H54 (cell line): ENCODE data around the gene PGM3.

ENCODE experiments used
- DNase-seq: peaks from one replicate; pipeline ENCODE4 v3.0.0; 2011; ENCODE audit warnings: low spot score, mixed read lengths; ENCODE audit not compliant: insufficient read length
- FAIRE-seq: peaks from 3 replicates; lab custom pipeline; 2011; peaks lifted over from hg19 to GRCh38; lab: Jason Lieb, UNC
- POLR2A ChIP-seq: IDR thresholded peaks from 2 replicates; pipeline ENCODE4 v1.6.1; 2011; ENCODE audit warnings: low read depth, mild to moderate bottlenecking, low read length

PGM3 gene

DNA sequence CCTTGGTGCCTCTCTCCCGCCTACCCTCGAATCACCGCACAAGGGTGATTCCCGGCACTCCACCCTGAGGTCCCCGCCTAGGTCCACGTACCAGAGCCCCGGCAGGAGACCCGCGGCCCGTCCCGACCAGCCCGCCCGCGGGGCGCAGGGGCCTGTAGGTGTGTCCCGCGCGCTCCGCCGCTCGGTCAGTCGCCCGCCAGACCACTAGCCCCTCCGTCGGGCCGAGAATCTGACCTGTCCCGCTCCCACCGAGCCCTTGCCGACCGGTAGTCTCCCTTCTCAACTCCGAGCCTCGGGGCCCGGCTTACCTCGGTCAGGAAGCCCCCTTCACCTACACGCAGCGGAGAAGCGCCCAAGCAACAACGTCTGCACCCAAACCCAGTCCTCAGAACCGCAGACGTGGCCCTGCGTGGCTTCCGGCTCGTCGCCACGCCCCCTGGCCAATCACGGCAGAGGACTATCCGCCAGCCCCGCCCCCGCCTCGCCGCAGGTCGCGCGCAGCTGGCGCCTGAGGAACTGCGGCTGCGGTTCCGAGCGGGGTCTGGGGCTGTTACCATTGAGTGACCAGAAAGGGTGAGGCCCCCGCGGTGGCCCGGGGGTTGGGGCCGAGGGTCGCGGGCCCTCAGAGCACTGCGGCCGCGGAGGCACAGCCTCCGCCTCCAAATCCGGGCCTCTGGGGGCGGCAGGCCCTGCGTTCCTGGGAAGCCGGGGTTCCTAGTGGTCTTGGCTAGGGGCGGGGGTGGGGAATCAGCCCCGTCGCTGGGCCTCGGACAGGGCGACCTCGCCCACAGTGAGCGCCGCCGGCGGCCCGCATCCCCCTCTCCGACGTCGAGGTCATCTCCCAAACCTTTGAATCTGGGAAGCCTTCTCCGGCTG is at the start of gene PGM3, which contains the start of gene RWDD2A:
Gene PGM3 (minus strand): TSS at position 395 of the 876 bp plus-strand sequence. CDS start 2,253 bp downstream, outside the sequence.
Gene RWDD2A (plus strand): TSS at position 487 of the 876 bp plus-strand sequence. CDS start 1,095 bp downstream, outside the sequence.
- DNase-seq (peak; percentile 81), FAIRE-seq (peak; percentile 82)
- TF ChIP-seq POLR2A: peak; percentile 95

GRCh38 chr6:83231146-83231545 is 38.1 kb upstream of the PGM3 start:
- no peak for FAIRE-seq
- no peak for TF ChIP-seq POLR2A
- no peak for DNase-seq

- DNase-seq: no peak
- no peak for FAIRE-seq
- no peak for TF ChIP-seq POLR2A
Measured at GRCh38 chr6:83226517-83226916, 33.5 kb upstream of the PGM3 start.

- no peak for TF ChIP-seq POLR2A
- DNase-seq: no peak
- FAIRE-seq: peak; percentile 67
Measured at GRCh38 chr6:83221889-83222479, 28.9 kb upstream of the PGM3 start.

GRCh38 chr6:83221276-83221675 is 28.2 kb upstream of the PGM3 start:
- DNase-seq (no peak), FAIRE-seq (no peak)
- no peak for TF ChIP-seq POLR2A

- TF ChIP-seq POLR2A: no peak
- FAIRE-seq (no peak), DNase-seq (no peak)
Measured at GRCh38 chr6:83220121-83220520, 27.1 kb upstream of the PGM3 start.

DNA sequence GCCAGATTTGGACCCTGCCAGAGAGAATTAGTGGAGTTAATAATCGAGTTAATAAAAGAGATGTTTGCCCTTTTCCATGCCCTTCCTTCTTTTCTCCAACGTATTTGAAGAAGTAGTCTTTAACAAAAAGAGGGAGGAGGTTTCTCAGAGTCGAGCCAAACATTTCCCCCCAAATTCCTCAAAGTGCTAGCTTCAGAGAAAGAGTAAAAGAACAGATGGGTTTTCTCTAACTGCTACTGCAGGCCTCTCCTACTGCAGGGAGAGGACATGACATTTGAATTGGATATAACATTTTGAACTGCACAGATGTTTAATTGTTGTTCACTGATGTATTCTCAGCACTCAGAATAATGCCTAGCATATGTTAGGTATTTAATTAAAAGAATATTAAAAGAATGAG is 25.6 kb upstream of the PGM3 start:
- no peak for FAIRE-seq
- no peak for DNase-seq
- TF ChIP-seq POLR2A: no peak

DNA sequence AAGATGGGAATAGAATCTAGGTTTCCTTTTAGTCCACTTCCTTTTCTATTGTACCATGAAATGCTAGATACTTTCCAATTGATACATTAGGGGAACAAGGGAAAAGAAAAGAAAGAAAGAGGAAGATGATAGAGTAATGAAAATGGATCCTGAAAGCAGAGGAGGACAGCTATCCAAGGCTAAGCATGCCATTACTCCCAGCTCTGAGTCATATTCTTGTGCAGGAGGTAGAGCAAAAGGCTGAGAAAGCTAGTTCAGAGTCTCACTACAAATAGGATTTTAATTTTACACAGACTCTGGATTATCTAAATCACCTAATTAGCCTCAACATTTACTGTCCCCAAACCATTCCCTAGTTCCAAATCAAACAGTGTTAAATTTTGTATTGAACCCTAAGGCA is 23.7 kb upstream of the PGM3 start:
- FAIRE-seq (no peak), DNase-seq (no peak)
- no peak for TF ChIP-seq POLR2A

DNA sequence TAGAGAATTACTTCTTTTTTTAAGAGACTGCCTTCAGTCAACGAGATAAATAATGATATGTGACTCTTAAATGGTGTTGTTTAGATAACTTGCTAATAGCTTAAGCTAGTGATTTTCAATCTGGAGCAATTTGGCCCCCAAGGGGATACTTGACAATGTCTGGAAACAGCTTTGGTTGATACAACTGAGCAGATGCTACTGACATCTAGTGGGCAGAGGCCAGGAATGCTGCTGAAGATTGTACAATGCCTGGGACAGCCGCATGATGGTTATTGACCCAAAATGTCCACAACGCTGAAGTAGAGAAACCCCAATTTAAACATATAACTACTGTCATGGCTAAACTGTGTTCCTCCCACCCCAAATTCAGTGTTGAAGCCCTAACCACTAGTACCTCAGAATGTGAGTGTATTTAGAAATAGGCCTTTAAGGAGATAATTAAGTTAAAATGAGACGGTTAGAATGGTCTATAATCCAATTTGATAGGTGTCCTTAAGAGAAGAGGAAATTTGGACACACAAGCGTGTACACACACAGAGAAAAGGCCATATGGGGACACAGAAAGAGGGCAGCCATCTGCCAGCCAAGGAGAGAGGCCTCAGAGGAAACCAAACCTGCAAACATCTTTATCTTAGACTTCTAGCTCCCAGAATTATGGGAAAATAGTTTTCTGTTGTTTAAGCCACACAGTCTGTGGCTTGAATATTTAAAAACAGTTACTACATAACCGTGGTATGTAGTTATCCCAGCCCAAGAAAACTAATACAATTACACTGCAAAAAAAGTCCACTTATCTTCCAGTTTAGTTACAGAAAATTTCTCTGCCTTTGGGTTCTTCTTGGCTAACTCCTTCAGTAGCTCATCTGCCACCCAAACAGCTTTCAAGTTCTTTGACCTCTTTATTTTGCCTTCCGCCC is 22.3 kb upstream of the PGM3 start:
- DNase-seq (no peak), FAIRE-seq (peak; percentile 98)
- no peak for TF ChIP-seq POLR2A

DNA sequence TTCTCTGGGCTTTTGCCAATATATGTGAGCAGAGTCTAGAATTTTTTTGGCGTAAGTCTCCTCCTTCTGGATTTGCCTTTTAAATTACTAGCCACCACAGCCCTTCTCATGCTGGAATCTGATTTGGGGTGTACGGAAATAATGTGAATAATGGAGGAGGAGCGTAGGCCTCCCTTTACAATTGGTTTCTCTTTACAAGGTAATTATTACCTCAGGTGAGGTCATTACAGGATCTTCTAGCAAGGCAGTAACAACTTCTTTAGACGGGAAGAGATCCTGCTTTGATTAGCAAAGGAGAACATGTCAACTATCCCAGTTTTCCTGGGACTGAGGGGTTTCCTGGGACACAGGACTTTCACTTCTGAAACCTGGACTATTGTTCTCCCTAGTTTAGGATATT is 9.0 kb upstream of the PGM3 start:
- no peak for TF ChIP-seq POLR2A
- DNase-seq: no peak
- no peak for FAIRE-seq

DNA sequence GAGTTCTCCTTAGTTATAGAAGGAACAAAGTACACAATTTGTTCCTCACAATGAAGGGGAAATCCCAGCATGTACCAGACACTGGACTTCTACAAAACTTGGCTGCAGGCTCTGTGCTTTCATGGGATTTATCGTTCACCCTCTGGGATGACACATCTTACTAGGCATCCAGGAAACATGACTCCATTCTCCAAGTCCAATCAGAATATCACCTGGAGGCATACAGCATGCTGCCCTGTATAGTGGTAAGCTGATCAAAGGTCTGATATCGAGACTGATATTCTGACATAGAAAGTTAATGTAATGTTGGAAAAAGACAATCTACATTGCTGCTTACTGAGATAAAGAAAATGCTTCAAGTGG is 6.8 kb upstream of the PGM3 start:
- DNase-seq (peak; percentile 63), FAIRE-seq (peak; percentile 97)

DNA sequence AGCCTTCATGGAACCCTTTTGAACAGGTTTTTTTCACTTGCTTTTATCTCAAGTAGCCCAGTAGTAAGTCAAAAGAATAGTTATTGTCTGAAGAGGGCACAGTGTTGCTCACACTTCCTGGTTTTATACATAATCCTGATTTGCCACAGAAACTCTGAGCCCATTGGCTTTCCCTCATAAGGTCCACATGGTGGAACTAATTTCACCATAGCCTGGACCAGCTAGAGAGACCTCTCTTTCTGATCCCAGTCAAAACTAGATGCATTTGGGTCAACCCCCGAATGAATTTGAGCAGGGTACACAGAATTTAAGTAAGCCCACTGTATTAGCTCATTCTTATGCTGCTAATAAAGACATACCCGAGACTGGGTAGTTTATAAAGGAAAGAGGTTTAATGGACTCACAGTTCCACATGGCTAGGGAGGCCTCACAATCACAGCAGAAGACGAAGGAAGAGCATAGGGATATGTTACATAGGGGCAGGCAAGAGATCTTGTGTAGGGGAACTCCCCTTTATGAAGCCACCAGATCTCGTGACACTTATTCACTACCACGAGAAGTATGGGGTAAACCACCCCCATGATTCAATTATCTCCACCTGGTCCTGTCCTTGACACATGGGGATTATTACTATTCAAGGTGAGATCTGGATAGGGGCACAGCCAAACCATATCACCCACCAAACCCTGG is 6.3 kb upstream of the PGM3 start:
- DNase-seq (no peak), FAIRE-seq (no peak)
- TF ChIP-seq POLR2A: no peak

More for the DNA sequence above, 6.8 kb upstream of the PGM3 start:
- no peak for TF ChIP-seq POLR2A
